Liver (tissue), 9 donors: ENCODE measurements around the gene EDIL3. TPM values are rescaled to one million over a fixed set of nuclear protein-coding genes. Genes with fewer than 3 reads are reported as not detected.

ENCODE experiments used
- DNase-seq: peaks from one replicate; pipeline ENCODE4 v3.0.0-alpha.2; 2017; ENCODE audit warnings: low spot score
- H3K27ac ChIP-seq, 2 donors: one replicate each; pipeline ENCODE4 v1.7.0; 2013; ENCODE audit warnings: inconsistent platforms in 2 of 2, low read length in 2 of 2, control low read depth in 1 of 2, low read depth in 1 of 2, mild to moderate bottlenecking in 1 of 2
- H3K27me3 ChIP-seq, 4 donors: one replicate each; pipeline versions ENCODE4 v1.6.1 to v1.7.0; 2013; ENCODE audit warnings: low read length in 3 of 4, inconsistent platforms in 1 of 4, mild to moderate bottlenecking in 1 of 4, moderate library complexity in 1 of 4; ENCODE audit not compliant: control insufficient read depth in 4 of 4, insufficient read depth in 4 of 4
- H3K36me3 ChIP-seq, 4 donors: one replicate each; pipeline versions ENCODE4 v1.6.1 to v1.7.0; 2013; ENCODE audit warnings: low read length in 3 of 4, mild to moderate bottlenecking in 3 of 4, low read depth in 1 of 4, moderate library complexity in 1 of 4; ENCODE audit not compliant: control insufficient read depth in 4 of 4, insufficient read depth in 3 of 4
- H3K4me1 ChIP-seq, 4 donors: one replicate each; pipeline versions ENCODE4 v1.6.1 to v1.7.0; 2013; ENCODE audit warnings: low read length in 3 of 4, mild to moderate bottlenecking in 3 of 4, moderate library complexity in 1 of 4; ENCODE audit not compliant: control insufficient read depth in 4 of 4, insufficient read depth in 4 of 4
- H3K4me3 ChIP-seq, 3 donors: one replicate each; pipeline versions ENCODE4 v1.6.1 to v1.7.0; 2013; ENCODE audit warnings: low read length in 3 of 3, control low read depth in 1 of 3, low read depth in 1 of 3, mild to moderate bottlenecking in 1 of 3
- H3K9ac ChIP-seq, 2 donors: one replicate each; pipeline ENCODE4 v1.7.0; 2013; ENCODE audit warnings: low read length in 2 of 2, mild to moderate bottlenecking in 2 of 2, moderate library complexity in 2 of 2, control low read depth in 1 of 2, low read depth in 1 of 2
- H3K9me3 ChIP-seq, 4 donors: one replicate each; pipeline versions ENCODE4 v1.6.1 to v1.7.0; 2013; ENCODE audit warnings: low read length in 3 of 4; ENCODE audit not compliant: control insufficient read depth in 4 of 4
- EGR1 ChIP-seq, 2 donors: IDR thresholded peaks; 2 replicates each; pipeline ENCODE4 v1.6.1; 2016 to 2018; ENCODE audit warnings: antibody characterized with exemption in 2 of 2, low read depth in 2 of 2
- FOXA1 ChIP-seq: IDR thresholded peaks from 2 replicates; pipeline ENCODE4 v1.6.1; 2016; ENCODE audit warnings: antibody characterized with exemption
- FOXA2 ChIP-seq: IDR thresholded peaks from 2 replicates; pipeline ENCODE4 v1.6.1; 2016; ENCODE audit warnings: antibody characterized with exemption
- GABPA ChIP-seq, 2 donors: IDR thresholded peaks in 1 of 2; conservative IDR thresholded peaks in 1 of 2; 2 replicates each; pipeline ENCODE4 v1.6.1; 2016; ENCODE audit warnings: antibody characterized with exemption in 2 of 2, mild to moderate bottlenecking in 1 of 2, moderate library complexity in 1 of 2
- HNF4A ChIP-seq, 2 donors: conservative IDR thresholded peaks; 2 replicates each; pipeline ENCODE4 v1.6.1; 2016; ENCODE audit warnings: antibody characterized with exemption in 2 of 2, mild to moderate bottlenecking in 2 of 2
- HNF4G ChIP-seq: IDR thresholded peaks from 2 replicates; pipeline ENCODE4 v1.6.1; 2016; ENCODE audit warnings: antibody characterized with exemption
- JUND ChIP-seq, 2 donors: IDR thresholded peaks; 2 replicates each; pipeline ENCODE4 v1.6.1; 2016; ENCODE audit warnings: antibody characterized with exemption in 2 of 2
- NR2F2 ChIP-seq: IDR thresholded peaks from 2 replicates; pipeline ENCODE4 v1.6.1; 2016; ENCODE audit warnings: antibody characterized with exemption
- RAD21 ChIP-seq, 2 donors: IDR thresholded peaks; 2 replicates each; pipeline ENCODE4 v1.6.1; 2016; ENCODE audit warnings: antibody characterized with exemption in 2 of 2, mild to moderate bottlenecking in 2 of 2
- RXRA ChIP-seq, 2 donors: IDR thresholded peaks; 2 replicates each; pipeline ENCODE4 v1.6.1; 2017 to 2018; ENCODE audit warnings: antibody characterized with exemption in 2 of 2, mild to moderate bottlenecking in 1 of 2
- SP1 ChIP-seq: IDR thresholded peaks from 2 replicates; pipeline ENCODE4 v1.6.1; 2018; ENCODE audit warnings: antibody characterized with exemption, mild to moderate bottlenecking
- TAF1 ChIP-seq: conservative IDR thresholded peaks from 2 replicates; pipeline ENCODE4 v1.6.1; 2016; ENCODE audit warnings: antibody characterized with exemption, mild to moderate bottlenecking
- YY1 ChIP-seq: IDR thresholded peaks from 2 replicates; pipeline ENCODE4 v1.6.1; 2016; ENCODE audit warnings: antibody characterized with exemption, mild to moderate bottlenecking
- WGBS: extraction: QIAGEN DNeasy Blood & Tissue Kit; methylation state at CpG from one replicate; pipeline ENCODE4 v1.1.7; 2013; 5-methylcytosine and 5-hydroxymethylcytosine counted together
- polyA plus RNA-seq, 2 donors: library from polyadenylated mRNA; stranded (reverse) in 1 of 2; unstranded in 1 of 2; fragments of 200-250 nt in 1 of 2; fragments of >200 nt in 1 of 2; fragmentation: Nextera tagmentation in 1 of 2; extraction: Ambion mirVana in 1 of 2; gene quantifications; one replicate each; pipeline versions ENCODE4 v1.2.1 to v1.2.3, GENCODE V29; 2013 to 2015
- total RNA-seq, 2 donors: library from RNA; depleted of rRNA; stranded (reverse); fragments of >200 nt; gene quantifications; one replicate each; pipeline ENCODE4 v1.2.3, GENCODE V29; 2014
- TF ChIP-seq, protein P1 (sequence below): fragments of 150-350 bp; IDR thresholded peaks from 2 replicates; pipeline ENCODE4 v1.5.1; 2017; ENCODE audit warnings: improper control_type of control experiment, low read depth, low read length; ENCODE audit not compliant: missing input control
- TF ChIP-seq, protein P2 (sequence below): IDR thresholded peaks from 2 replicates; pipeline ENCODE4 v1.6.1; 2016; ENCODE audit warnings: antibody characterized with exemption
- TF ChIP-seq, protein P3 (sequence below): IDR thresholded peaks from 2 replicates; pipeline ENCODE4 v1.6.1; 2016; ENCODE audit warnings: antibody characterized with exemption, mild to moderate bottlenecking
- TF ChIP-seq, protein P4 (sequence below): IDR thresholded peaks from 2 replicates; pipeline ENCODE4 v1.6.1; 2016; ENCODE audit warnings: antibody characterized with exemption
- TF ChIP-seq, protein P5 (sequence below): IDR thresholded peaks from 2 replicates; pipeline ENCODE4 v1.6.1; 2016; ENCODE audit warnings: antibody characterized with exemption
- donor health status: healthy.
- donor health status: healthy.
- donor health status: healthy.
- donor health status: healthy.
- donor health status: healthy.

Gene EDIL3
- total and polyA plus RNA-seq, 4 donors = 0.33 to 12.0 (median 0.76) TPM

DNA sequence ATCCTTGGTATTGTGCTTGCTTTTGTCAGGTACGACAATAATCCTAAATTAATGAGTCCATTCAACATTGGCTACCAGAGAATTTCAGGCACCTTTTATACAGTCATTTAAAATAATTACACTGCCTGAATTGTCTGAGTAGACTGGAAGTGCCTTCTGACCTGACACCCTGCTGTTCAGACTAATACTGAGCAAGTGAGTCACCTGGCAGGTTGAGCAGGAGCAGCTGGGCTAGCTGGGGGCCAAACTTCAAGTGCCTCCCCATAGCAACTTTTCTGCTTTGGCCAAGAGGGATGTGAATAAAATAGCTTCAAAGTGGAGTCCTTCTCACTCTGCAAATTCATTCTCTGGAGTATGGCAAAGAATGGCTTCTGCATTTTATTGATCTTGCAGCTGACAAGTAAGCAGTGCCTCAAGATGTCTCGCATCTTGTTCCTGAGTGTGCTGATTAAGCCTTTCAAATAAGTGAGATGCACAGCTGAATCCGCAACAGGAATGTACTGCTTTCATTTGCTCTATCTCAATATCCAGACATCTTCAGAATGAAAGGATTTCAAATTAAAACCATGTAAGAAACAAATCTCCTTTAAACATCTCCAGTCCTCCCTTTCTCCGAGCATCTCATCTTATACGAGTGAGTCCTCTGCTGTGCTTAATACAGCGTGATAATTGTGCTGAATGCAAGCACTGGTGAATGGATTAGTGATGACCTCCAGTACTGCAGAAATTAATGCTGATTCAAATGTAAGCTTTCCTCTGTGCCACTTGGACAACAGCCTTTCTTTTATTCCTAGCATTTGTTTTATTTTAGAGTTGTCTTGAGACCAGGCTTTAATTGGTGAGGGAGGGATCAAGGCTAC, 271.2 kb downstream of the EDIL3 start:
- no peak overlapping the region for H3K27ac ChIP-seq
- H3K4me3 ChIP-seq = no peak overlapping the region
- H3K4me1 ChIP-seq = no peaks in the 10 kb centered on the region
- TF ChIP-seq NR2F2 (no peak), RAD21 (IDR thresholded peaks at IDR 0.05) (no peak), RXRA (IDR thresholded peaks at IDR 0.05) (no peak), YY1 (no peak), HNF4G (no peak), EGR1 (IDR thresholded peaks at IDR 0.05; ENCODE audit: low read depth in 2 of 2) (no peak), JUND (IDR thresholded peaks at IDR 0.05) (no peak), TAF1 (no peak), GABPA (IDR thresholded peaks at IDR 0.05 in 1 of 2, conservative IDR thresholded peaks at IDR 0.05 in 1 of 2) (no peak), SP1 (no peak), FOXA2 (no peak), HNF4A (conservative IDR thresholded peaks at IDR 0.05) (no peak), FOXA1 (no peak)
- TF ChIP-seq, protein P1, sequence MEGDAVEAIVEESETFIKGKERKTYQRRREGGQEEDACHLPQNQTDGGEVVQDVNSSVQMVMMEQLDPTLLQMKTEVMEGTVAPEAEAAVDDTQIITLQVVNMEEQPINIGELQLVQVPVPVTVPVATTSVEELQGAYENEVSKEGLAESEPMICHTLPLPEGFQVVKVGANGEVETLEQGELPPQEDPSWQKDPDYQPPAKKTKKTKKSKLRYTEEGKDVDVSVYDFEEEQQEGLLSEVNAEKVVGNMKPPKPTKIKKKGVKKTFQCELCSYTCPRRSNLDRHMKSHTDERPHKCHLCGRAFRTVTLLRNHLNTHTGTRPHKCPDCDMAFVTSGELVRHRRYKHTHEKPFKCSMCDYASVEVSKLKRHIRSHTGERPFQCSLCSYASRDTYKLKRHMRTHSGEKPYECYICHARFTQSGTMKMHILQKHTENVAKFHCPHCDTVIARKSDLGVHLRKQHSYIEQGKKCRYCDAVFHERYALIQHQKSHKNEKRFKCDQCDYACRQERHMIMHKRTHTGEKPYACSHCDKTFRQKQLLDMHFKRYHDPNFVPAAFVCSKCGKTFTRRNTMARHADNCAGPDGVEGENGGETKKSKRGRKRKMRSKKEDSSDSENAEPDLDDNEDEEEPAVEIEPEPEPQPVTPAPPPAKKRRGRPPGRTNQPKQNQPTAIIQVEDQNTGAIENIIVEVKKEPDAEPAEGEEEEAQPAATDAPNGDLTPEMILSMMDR = no peak
- TF ChIP-seq, protein P2, sequence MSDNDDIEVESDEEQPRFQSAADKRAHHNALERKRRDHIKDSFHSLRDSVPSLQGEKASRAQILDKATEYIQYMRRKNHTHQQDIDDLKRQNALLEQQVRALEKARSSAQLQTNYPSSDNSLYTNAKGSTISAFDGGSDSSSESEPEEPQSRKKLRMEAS = no peak
- TF ChIP-seq, protein P3, sequence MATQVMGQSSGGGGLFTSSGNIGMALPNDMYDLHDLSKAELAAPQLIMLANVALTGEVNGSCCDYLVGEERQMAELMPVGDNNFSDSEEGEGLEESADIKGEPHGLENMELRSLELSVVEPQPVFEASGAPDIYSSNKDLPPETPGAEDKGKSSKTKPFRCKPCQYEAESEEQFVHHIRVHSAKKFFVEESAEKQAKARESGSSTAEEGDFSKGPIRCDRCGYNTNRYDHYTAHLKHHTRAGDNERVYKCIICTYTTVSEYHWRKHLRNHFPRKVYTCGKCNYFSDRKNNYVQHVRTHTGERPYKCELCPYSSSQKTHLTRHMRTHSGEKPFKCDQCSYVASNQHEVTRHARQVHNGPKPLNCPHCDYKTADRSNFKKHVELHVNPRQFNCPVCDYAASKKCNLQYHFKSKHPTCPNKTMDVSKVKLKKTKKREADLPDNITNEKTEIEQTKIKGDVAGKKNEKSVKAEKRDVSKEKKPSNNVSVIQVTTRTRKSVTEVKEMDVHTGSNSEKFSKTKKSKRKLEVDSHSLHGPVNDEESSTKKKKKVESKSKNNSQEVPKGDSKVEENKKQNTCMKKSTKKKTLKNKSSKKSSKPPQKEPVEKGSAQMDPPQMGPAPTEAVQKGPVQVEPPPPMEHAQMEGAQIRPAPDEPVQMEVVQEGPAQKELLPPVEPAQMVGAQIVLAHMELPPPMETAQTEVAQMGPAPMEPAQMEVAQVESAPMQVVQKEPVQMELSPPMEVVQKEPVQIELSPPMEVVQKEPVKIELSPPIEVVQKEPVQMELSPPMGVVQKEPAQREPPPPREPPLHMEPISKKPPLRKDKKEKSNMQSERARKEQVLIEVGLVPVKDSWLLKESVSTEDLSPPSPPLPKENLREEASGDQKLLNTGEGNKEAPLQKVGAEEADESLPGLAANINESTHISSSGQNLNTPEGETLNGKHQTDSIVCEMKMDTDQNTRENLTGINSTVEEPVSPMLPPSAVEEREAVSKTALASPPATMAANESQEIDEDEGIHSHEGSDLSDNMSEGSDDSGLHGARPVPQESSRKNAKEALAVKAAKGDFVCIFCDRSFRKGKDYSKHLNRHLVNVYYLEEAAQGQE = no peak
- TF ChIP-seq, protein P4, sequence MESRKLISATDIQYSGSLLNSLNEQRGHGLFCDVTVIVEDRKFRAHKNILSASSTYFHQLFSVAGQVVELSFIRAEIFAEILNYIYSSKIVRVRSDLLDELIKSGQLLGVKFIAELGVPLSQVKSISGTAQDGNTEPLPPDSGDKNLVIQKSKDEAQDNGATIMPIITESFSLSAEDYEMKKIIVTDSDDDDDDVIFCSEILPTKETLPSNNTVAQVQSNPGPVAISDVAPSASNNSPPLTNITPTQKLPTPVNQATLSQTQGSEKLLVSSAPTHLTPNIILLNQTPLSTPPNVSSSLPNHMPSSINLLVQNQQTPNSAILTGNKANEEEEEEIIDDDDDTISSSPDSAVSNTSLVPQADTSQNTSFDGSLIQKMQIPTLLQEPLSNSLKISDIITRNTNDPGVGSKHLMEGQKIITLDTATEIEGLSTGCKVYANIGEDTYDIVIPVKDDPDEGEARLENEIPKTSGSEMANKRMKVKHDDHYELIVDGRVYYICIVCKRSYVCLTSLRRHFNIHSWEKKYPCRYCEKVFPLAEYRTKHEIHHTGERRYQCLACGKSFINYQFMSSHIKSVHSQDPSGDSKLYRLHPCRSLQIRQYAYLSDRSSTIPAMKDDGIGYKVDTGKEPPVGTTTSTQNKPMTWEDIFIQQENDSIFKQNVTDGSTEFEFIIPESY = no peak
- TF ChIP-seq, protein P5, sequence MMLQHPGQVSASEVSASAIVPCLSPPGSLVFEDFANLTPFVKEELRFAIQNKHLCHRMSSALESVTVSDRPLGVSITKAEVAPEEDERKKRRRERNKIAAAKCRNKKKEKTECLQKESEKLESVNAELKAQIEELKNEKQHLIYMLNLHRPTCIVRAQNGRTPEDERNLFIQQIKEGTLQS = no peak
- whole genome bisulfite sequencing = 81% methylated on average over 6 of the region's 6 CpGs
- DNase-seq = no peak
- H3K36me3 ChIP-seq = no peaks in the 10 kb centered on the region
- no peaks in the 10 kb centered on the region for H3K9me3 ChIP-seq
- H3K27me3 ChIP-seq = peaks cover 0 to 2% (median 0%) of the 10 kb centered on the region in 4 donors
- H3K9ac ChIP-seq = no peak overlapping the region
